ENCODE measurements around the gene TMEM95. TPM values are rescaled to one million over a fixed set of nuclear protein-coding genes. Genes with fewer than 3 reads are reported as not detected.

The TMEM95 gene
- total RNA-seq, 2 experiments from 2014 or later: not detected

- intact Hi-C loops (cut with micrococcal nuclease): no loop called here
- Mint-ChIP-seq H3K4me1 (ENCODE audit: low read depth) (peaks cover 27% of the 10 kb centered on the region), H3K27me3 (no peaks in the 10 kb centered on the region), H3K9me3 (no peaks in the 10 kb centered on the region), H3K36me3 (ENCODE audit: low read depth) (peaks cover 32% of the 10 kb centered on the region), H3K4me3 (peak overlapping the region; percentile 97), H3K27ac (peak overlapping the region; percentile 63)
- no peak for DNase-seq
- ATAC-seq: no peak
- ChIA-PET CTCF (interaction anchor here (1.2 to 2.4 kb wide), 4 partner anchors 9 to 168 kb away, joined by 3 to 9 read pairs (median 6); partner anchors contain the start of gene SENP3), POLR2A (interaction anchor here (0.9 to 2.5 kb wide), 3 partner anchors 8 to 91 kb away, joined by 3 to 11 read pairs (median 4); partner anchors contain the start of genes POLR2A and TMEM256)
- no peak for TF ChIP-seq CTCF (IDR thresholded peaks at IDR 0.05)
These were observed 38.0 kb downstream of the TMEM95 start for GRCh38 chr17:7392696-7393612.

DNA sequence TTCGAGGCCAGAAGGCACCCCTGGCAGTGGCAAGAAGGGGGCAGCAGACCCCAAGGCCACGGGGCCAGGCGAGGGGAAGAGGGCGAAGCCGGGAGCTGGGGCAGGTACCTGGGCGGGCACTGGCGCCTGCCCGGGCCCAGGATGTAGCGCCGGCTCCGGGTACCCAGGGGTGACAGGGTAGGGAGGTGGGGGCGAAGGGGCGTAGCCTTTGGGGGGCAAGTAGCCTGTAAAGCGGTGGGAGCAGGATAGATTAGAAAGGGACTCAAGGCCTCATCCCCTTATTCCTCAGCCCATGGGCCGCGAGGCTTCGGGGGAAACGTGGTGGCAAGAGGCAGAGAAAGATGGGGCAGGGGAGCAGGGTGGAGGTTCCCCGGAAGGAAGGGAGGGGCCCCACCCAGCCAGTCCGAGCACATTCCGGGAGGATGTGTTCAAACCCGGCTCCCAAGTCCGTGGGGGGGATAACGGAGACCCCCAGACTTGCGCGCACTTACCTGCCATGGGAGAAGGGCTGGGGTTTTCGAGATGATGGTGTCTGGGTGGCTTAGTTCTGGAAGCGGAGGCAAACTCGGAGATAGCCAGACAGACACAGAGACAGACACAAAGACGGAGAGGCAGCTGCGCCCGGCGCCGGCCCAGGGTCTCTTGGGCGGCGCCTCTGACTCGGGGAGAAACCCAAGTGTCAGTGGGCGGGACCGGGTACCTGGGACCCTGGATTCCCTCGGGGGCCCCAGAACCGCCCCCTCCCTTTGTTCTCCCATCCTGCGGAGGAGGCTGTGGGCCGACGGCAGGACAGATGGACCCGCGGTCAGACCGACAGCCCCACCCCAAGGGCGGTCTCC, 38.9 kb downstream of the TMEM95 start:
- Mint-ChIP-seq H3K27ac (peak overlapping the region; percentile 90), H3K4me3 (peak overlapping the region; percentile 97), H3K9me3 (no peaks in the 10 kb centered on the region), H3K36me3 (ENCODE audit: low read depth) (peaks cover 32% of the 10 kb centered on the region), H3K4me1 (ENCODE audit: low read depth) (peaks cover 27% of the 10 kb centered on the region), H3K27me3 (no peaks in the 10 kb centered on the region)
- ATAC-seq: peak; percentile 63
- POLR2A ChIA-PET: interaction anchor here (0.9 to 2.5 kb wide), 5 partner anchors 9 to 92 kb away, joined by 3 to 11 read pairs (median 4); partner anchors contain the start of genes CHRNB1, POLR2A and TMEM256
- peak; percentile 74 for DNase-seq
- TF ChIP-seq CTCF (IDR thresholded peaks at IDR 0.05): no peak
- CTCF ChIA-PET: interaction anchor here (1.1 to 2.4 kb wide), 5 partner anchors 10 to 167 kb away, joined by 3 to 9 read pairs (median 7); partner anchors contain the start of genes SENP3 and TMEM256
- intact Hi-C loops (cut with micrococcal nuclease): no loop called here

- peak within 1 kb of the TSS; percentile 96 for H3K27ac Mint-ChIP-seq
- DNase-seq: peak; percentile 83
- H3K4me3 Mint-ChIP-seq: peak within 1 kb of the TSS; percentile 97
- H3K36me3 Mint-ChIP-seq (ENCODE audit: low read depth): peaks cover 28% of the 10 kb centered on the region
- peaks cover 27% of the 10 kb centered on the region for H3K4me1 Mint-ChIP-seq (ENCODE audit: low read depth)
- ChIA-PET CTCF (interaction anchor here (1.1 to 2.4 kb wide), 4 partner anchors 9 to 166 kb away, joined by 3 to 7 read pairs (median 6); partner anchors contain the start of genes SENP3 and TMEM256), POLR2A (interaction anchor here (0.9 to 2.5 kb wide), 7 partner anchors 9 to 91 kb away, joined by 3 to 11 read pairs (median 4); partner anchors contain the start of genes CHRNB1, POLR2A and TMEM256)
- H3K9me3 Mint-ChIP-seq: no peaks in the 10 kb centered on the region
- intact Hi-C loops (cut with micrococcal nuclease): no loop called here
- peak; percentile 89 for ATAC-seq
- no peak for TF ChIP-seq CTCF (IDR thresholded peaks at IDR 0.05)
- H3K27me3 Mint-ChIP-seq: no peaks in the 10 kb centered on the region
These were observed 39.7 kb downstream of the TMEM95 start, which contains the start of gene PLSCR3 for GRCh38 chr17:7394452-7395191. TSS of gene PLSCR3 (minus strand) at chr17:7394525. CDS start at chr17:7394110, 415 bp downstream.

DNA sequence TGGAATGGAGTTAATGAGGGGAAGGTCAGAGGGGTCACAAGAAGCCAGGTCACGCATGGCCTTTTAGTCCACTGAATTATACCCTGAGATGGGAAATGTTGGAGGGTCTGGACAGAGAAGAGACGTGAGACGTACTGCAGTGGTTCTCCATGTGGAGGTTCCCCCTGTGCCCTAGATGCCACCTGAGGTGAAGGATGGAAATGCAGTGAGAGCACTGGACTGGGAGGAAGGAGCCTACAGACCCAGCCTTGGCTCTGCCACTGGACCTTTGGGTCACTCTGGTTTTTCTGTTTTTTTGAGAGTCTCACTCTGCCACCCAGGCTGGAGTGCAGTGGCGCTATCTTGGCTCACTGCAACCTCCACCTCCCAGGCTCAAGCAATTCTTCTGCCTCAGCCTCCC, 41.2 kb downstream of the TMEM95 start:
- H3K36me3 Mint-ChIP-seq (ENCODE audit: low read depth): peaks cover 23% of the 10 kb centered on the region
- ChIA-PET CTCF (interaction anchor here (1.0 kb wide), 1 partner anchor 13 kb away, joined by 3 read pairs; no protein-coding TSS in a partner anchor), POLR2A (interaction anchor here (1.3 kb wide), 1 partner anchor 82 kb away, joined by 4 read pairs; no protein-coding TSS in a partner anchor)
- H3K4me3 Mint-ChIP-seq: no peak overlapping the region
- H3K9me3 Mint-ChIP-seq: no peaks in the 10 kb centered on the region
- H3K27ac Mint-ChIP-seq: no peak overlapping the region
- H3K4me1 Mint-ChIP-seq (ENCODE audit: low read depth): peaks cover 20% of the 10 kb centered on the region
- no peak for TF ChIP-seq CTCF (IDR thresholded peaks at IDR 0.05)
- intact Hi-C loops (cut with micrococcal nuclease): no loop called here
- no peaks in the 10 kb centered on the region for H3K27me3 Mint-ChIP-seq
- ATAC-seq (no peak), DNase-seq (no peak)

Measured in activated CD8-positive, alpha-beta T cell treated with anti-CD3 and anti-CD28 coated beads for 36 hours (primary cell).